Activated naive CD8-positive, alpha-beta T cell treated with anti-CD3 and anti-CD28 coated beads for 36 hours (primary cell): Measurements from ENCODE around the gene ZSWIM2. TPM values are rescaled to one million over a fixed set of nuclear protein-coding genes. Genes with fewer than 3 reads are reported as not detected.

Experiments used
- DNase-seq: peaks from one replicate; pipeline ENCODE4 v3.0.0; 2021
- H3K27ac Mint-ChIP-seq: one replicate; pipeline ENCODE4 v1.8.0; 2022; ENCODE audit warnings: mild to moderate bottlenecking, moderate library complexity, mixed read lengths
- H3K27me3 Mint-ChIP-seq: one replicate; pipeline ENCODE4 v1.8.0; 2022; ENCODE audit warnings: mild to moderate bottlenecking, mixed read lengths
- H3K36me3 Mint-ChIP-seq: one replicate; pipeline ENCODE4 v1.8.0; 2021; ENCODE audit warnings: mild to moderate bottlenecking, mixed read lengths
- H3K4me1 Mint-ChIP-seq: one replicate; pipeline ENCODE4 v1.8.0; 2021; ENCODE audit warnings: mixed read lengths
- H3K4me3 Mint-ChIP-seq: one replicate; pipeline ENCODE4 v1.8.0; 2022; ENCODE audit warnings: mild to moderate bottlenecking, moderate library complexity, mixed read lengths
- H3K9me3 Mint-ChIP-seq: one replicate; pipeline ENCODE4 v1.8.0; 2022; ENCODE audit warnings: mixed read lengths
- total RNA-seq, 2 experiments: library from RNA; stranded (reverse); gene quantifications; one replicate each; pipeline ENCODE4 v1.2.3, GENCODE V29; 2021

ZSWIM2 gene
- total RNA-seq, 2 experiments from 2014 or later = not detected

- no peak overlapping the region for H3K27ac Mint-ChIP-seq
These were observed 64.0 kb downstream of the ZSWIM2 start for GRCh38 chr2:186784930-186785329.

DNA sequence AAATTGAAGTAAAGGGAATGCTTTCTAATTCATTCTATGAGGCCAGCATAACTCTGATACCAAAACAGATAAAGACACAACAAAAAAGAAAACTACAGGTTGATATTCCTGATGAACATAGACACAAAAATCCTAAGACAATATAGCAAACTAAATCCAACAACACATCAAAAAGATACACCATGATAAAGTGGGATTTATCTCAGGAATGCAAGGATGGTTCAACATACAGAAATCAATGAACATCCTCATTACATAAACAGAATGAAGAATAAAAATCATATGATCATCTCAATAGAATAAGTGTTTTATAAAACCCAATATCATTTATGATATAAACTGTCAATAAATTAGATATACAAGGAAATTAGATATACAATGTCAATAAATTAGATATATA lies 65.7 kb downstream of the ZSWIM2 start:
- H3K4me3 Mint-ChIP-seq = no peak overlapping the region
- no peak overlapping the region for H3K27ac Mint-ChIP-seq
- no peaks in the 10 kb centered on the region for H3K36me3 Mint-ChIP-seq
- H3K4me1 Mint-ChIP-seq = no peaks in the 10 kb centered on the region
- peaks cover 12% of the 10 kb centered on the region for H3K9me3 Mint-ChIP-seq
- DNase-seq = no peak
- no peaks in the 10 kb centered on the region for H3K27me3 Mint-ChIP-seq

More at GRCh38 chr2:186784930-186785329, 64.0 kb downstream of the ZSWIM2 start:
- H3K4me3 Mint-ChIP-seq = no peak overlapping the region
- DNase-seq = no peak
- no peaks in the 10 kb centered on the region for H3K36me3 Mint-ChIP-seq
- H3K27me3 Mint-ChIP-seq = no peaks in the 10 kb centered on the region
- H3K4me1 Mint-ChIP-seq = no peaks in the 10 kb centered on the region
- peaks cover 14% of the 10 kb centered on the region for H3K9me3 Mint-ChIP-seq

DNA sequence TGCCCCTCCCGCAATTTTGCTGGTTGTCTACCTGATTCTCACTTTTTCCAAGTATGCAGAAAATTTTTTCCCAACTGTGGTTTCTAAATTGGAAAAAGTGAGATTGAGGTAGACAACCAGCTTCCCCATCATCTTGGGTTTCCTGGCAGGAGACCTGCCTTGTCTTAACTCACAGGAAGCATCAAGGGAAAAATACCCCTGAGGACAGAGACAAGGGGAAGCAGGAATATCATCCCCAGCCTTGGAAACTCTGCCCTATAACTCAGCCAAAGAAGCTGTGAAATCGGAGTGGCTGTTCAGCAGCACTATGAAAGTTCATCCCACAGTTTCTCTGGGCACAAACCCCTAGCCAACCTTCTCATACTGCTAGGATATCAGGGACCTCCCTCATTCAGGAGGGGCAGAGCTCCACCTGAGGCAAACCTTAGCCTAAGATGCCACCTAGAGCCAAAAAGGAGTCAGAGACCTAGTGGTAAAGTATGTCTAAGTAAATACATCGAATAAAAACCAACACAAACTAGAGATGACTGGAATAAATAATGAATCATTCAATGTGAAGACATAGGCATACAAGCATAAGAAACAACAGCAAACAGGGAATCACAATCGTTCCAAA lies 68.2 kb downstream of the ZSWIM2 start:
- Mint-ChIP-seq H3K36me3 (no peaks in the 10 kb centered on the region), H3K4me1 (no peaks in the 10 kb centered on the region), H3K4me3 (no peak overlapping the region), H3K27me3 (no peaks in the 10 kb centered on the region), H3K27ac (no peak overlapping the region), H3K9me3 (peaks cover 9% of the 10 kb centered on the region)
- no peak for DNase-seq

Other genes starting within 250 kb of the ZSWIM2 start
- gene FAM171B, start 155.1 kb downstream of the ZSWIM2 start, total RNA-seq = under 1 TPM; 0.47 to 0.70 TPM